WTC11 (cell line): ENCODE data around the gene HJURP.

ENCODE experiments used
- CREB1 ChIP-seq: sonication (generic); formaldehyde crosslinking; IDR thresholded peaks from 2 replicates; pipeline ENCODE4 v1.8.0; 2023; ENCODE audit warnings: mild to moderate bottlenecking, missing genetic modification reagents
- ETV6 ChIP-seq: sonication (generic); formaldehyde crosslinking; IDR thresholded peaks from 2 replicates; pipeline ENCODE4 v1.8.1; 2022; ENCODE audit warnings: mild to moderate bottlenecking, missing genetic modification reagents
- FOXJ3 ChIP-seq: sonication (generic); formaldehyde crosslinking; IDR thresholded peaks from 2 replicates; pipeline ENCODE4 v1.9.0; 2021; ENCODE audit warnings: missing genetic modification reagents, mild to moderate bottlenecking, borderline replicate concordance
- MXD4 ChIP-seq: fragments of 250-450 bp; sonication (Bioruptor Pico); IDR thresholded peaks from 2 replicates; pipeline ENCODE4 v1.8.0; 2021; ENCODE audit warnings: mild to moderate bottlenecking, moderate library complexity, borderline replicate concordance
- SP1 ChIP-seq: sonication (generic); formaldehyde crosslinking; conservative IDR thresholded peaks from 2 replicates; pipeline ENCODE4 v1.8.1; 2022; ENCODE audit warnings: missing genetic modification reagents
- ZNF138 ChIP-seq: sonication (generic); formaldehyde crosslinking; conservative IDR thresholded peaks from 2 replicates; pipeline ENCODE4 v1.8.1; 2022; ENCODE audit warnings: mild to moderate bottlenecking, moderate library complexity, missing genetic modification reagents
- ZNF232 ChIP-seq: sonication (generic); formaldehyde crosslinking; IDR thresholded peaks from 2 replicates; pipeline ENCODE4 v1.8.0; 2022; ENCODE audit warnings: mild to moderate bottlenecking, missing genetic modification reagents
- TF ChIP-seq, protein P1 (sequence below): fragments of 200-600 bp; IDR thresholded peaks from 2 replicates; pipeline ENCODE4 v1.8.0; 2022; ENCODE audit warnings: antibody characterized with exemption
- TF ChIP-seq, protein P2 (sequence below): sonication (generic); formaldehyde crosslinking; IDR thresholded peaks from 2 replicates; pipeline ENCODE4 v1.8.0; 2022; ENCODE audit warnings: mild to moderate bottlenecking, missing genetic modification reagents
- TF ChIP-seq, protein P3 (sequence below): sonication (generic); formaldehyde crosslinking; IDR thresholded peaks from 2 replicates; pipeline ENCODE4 v1.8.1; 2022; ENCODE audit warnings: mild to moderate bottlenecking, missing genetic modification reagents, moderate library complexity, borderline replicate concordance
- TF ChIP-seq, protein P4 (sequence below): sonication (generic); formaldehyde crosslinking; IDR thresholded peaks from 2 replicates; pipeline ENCODE4 v1.8.1; 2023; ENCODE audit warnings: mild to moderate bottlenecking, missing genetic modification reagents, moderate library complexity
- TF ChIP-seq, protein P5 (sequence below): sonication (generic); formaldehyde crosslinking; IDR thresholded peaks from 2 replicates; pipeline ENCODE4 v1.8.1; 2022; ENCODE audit warnings: low read depth, mild to moderate bottlenecking, moderate library complexity, missing genetic modification reagents, borderline replicate concordance
- TF ChIP-seq, protein P6 (sequence below): sonication (generic); formaldehyde crosslinking; IDR thresholded peaks from 2 replicates; pipeline ENCODE4 v1.8.1; 2022; ENCODE audit warnings: missing genetic modification reagents, borderline replicate concordance

DNA sequence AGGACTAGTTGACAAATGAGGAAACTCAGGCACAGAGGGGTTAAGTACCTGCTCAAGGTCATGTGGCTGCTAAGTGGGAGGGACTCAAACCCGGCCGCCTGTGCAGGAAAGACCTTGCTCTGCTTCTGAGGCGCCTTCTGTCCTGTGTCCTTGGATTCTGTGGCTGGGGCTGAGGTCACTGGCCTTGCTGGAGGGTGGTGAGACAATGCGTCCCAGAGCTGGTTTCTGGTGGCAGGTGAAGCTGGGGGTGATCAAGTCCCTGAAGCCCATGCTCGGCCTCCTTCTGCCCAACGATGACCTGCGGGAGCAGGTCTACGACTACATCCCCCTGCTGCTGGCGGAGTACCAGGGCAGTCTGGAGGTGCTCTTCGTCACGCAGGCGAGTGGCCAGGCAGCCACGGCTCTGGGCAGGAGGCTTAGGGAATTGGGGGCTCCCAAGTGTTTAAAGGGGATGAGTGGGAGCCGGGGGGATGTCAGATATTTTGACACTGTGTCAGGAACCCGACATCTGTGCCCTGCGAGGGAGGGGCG lies 60.1 kb downstream of the HJURP start:
- TF ChIP-seq ETV6 (CRISPR knock-in tag) (no peak), FOXJ3 (CRISPR knock-in tag) (no peak), MXD4 (CRISPR knock-in tag) (no peak), ZNF232 (CRISPR knock-in tag) (no peak), CREB1 (CRISPR knock-in tag) (no peak), SP1 (CRISPR knock-in tag) (no peak), ZNF138 (no peak)
- TF ChIP-seq, protein P1, sequence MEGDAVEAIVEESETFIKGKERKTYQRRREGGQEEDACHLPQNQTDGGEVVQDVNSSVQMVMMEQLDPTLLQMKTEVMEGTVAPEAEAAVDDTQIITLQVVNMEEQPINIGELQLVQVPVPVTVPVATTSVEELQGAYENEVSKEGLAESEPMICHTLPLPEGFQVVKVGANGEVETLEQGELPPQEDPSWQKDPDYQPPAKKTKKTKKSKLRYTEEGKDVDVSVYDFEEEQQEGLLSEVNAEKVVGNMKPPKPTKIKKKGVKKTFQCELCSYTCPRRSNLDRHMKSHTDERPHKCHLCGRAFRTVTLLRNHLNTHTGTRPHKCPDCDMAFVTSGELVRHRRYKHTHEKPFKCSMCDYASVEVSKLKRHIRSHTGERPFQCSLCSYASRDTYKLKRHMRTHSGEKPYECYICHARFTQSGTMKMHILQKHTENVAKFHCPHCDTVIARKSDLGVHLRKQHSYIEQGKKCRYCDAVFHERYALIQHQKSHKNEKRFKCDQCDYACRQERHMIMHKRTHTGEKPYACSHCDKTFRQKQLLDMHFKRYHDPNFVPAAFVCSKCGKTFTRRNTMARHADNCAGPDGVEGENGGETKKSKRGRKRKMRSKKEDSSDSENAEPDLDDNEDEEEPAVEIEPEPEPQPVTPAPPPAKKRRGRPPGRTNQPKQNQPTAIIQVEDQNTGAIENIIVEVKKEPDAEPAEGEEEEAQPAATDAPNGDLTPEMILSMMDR, result no peak
- TF ChIP-seq, protein P2, sequence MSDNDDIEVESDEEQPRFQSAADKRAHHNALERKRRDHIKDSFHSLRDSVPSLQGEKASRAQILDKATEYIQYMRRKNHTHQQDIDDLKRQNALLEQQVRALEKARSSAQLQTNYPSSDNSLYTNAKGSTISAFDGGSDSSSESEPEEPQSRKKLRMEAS, result no peak
- TF ChIP-seq, protein P3, sequence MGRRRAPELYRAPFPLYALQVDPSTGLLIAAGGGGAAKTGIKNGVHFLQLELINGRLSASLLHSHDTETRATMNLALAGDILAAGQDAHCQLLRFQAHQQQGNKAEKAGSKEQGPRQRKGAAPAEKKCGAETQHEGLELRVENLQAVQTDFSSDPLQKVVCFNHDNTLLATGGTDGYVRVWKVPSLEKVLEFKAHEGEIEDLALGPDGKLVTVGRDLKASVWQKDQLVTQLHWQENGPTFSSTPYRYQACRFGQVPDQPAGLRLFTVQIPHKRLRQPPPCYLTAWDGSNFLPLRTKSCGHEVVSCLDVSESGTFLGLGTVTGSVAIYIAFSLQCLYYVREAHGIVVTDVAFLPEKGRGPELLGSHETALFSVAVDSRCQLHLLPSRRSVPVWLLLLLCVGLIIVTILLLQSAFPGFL (CRISPR knock-in tag), result no peak
- TF ChIP-seq, protein P4, sequence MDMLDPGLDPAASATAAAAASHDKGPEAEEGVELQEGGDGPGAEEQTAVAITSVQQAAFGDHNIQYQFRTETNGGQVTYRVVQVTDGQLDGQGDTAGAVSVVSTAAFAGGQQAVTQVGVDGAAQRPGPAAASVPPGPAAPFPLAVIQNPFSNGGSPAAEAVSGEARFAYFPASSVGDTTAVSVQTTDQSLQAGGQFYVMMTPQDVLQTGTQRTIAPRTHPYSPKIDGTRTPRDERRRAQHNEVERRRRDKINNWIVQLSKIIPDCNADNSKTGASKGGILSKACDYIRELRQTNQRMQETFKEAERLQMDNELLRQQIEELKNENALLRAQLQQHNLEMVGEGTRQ (CRISPR knock-in tag), result no peak
- TF ChIP-seq, protein P5, sequence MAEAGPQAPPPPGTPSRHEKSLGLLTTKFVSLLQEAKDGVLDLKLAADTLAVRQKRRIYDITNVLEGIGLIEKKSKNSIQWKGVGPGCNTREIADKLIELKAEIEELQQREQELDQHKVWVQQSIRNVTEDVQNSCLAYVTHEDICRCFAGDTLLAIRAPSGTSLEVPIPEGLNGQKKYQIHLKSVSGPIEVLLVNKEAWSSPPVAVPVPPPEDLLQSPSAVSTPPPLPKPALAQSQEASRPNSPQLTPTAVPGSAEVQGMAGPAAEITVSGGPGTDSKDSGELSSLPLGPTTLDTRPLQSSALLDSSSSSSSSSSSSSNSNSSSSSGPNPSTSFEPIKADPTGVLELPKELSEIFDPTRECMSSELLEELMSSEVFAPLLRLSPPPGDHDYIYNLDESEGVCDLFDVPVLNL (CRISPR knock-in tag), result no peak
- TF ChIP-seq, protein P6, sequence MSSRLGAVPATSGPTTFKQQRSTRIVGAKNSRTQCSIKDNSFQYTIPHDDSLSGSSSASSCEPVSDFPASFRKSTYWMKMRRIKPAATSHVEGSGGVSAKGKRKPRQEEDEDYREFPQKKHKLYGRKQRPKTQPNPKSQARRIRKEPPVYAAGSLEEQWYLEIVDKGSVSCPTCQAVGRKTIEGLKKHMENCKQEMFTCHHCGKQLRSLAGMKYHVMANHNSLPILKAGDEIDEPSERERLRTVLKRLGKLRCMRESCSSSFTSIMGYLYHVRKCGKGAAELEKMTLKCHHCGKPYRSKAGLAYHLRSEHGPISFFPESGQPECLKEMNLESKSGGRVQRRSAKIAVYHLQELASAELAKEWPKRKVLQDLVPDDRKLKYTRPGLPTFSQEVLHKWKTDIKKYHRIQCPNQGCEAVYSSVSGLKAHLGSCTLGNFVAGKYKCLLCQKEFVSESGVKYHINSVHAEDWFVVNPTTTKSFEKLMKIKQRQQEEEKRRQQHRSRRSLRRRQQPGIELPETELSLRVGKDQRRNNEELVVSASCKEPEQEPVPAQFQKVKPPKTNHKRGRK (CRISPR knock-in tag), result no peak
